HG02943 (cell line): ENCODE results near the gene MS4A18.
"Not testable (repeated sequence)": the region's sequence is repeated elsewhere in the genome, so short reads cannot be mapped to it uniquely, and the experiment has no call there.

Experiments used
- ATAC-seq: cut with Tn5 transposase; IDR thresholded peaks from one replicate; pipeline ENCODE4 v1.9.1; 2021; ENCODE audit warnings: mild to moderate bottlenecking, low read depth, moderate library complexity; ENCODE audit not compliant: unreplicated experiment

MS4A18 gene

DNA sequence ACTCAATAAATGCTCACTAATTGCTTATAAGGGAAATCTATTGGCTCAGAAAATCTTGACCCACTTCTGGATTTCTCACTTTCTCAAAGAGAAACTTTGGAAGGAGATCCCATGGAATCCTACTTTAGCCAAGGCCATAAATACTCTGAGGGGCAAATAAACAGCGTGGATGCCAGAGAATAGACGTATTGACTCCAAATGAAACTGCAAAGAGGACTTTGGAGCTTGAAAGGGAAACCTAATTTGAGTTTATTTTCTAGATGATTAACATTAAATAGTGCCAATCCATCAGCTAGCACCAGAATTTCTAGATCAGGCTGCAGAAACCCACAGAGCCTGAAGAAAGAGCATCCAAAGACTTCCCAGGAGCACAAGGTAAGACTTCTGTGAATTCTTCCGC lies at the start of gene MS4A18:
Gene MS4A18 (plus strand): TSS at position 301 of the 400 bp plus-strand sequence.
- ATAC-seq, result no peak

DNA sequence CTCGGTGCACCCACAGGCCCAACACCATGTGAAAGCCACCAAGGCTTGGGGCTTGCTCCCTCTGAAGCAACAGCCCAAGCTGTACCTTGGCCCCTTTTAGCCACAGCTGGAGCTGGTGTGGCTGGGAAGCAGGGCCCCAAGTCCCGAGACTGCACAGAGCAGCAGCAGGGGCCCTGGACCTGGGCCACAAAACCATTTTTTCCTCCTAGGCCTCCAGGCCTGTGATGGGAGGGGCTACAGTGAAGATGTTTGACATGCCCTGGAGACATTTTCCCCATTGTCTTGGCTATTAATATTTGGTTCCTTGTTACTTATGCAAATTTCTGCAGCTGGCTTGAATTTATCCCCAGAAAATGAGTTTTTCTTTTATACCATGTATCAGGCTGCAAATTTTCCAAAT lies 46.3 kb upstream of the MS4A18 start:
- ATAC-seq, result not testable (repeated sequence)

DNA sequence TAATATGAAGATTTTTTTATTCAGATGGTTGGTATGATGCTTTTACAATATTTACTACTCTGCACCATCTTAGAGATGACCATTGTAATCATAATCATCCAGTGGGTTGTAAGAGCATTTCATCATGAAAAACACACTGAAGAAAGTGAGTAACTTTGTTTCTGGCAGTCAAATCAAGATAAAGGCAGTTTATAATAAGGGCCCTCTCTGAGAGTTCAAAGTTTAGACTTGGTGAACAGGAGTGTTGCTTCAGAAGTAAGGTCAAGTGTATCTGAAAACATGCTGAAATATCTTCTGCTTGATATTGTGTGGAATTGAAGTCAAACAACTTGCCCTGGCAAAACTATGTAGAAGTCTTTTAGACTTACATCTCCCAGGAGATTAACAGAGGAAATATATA lies 44.6 kb upstream of the MS4A18 start:
- no peak for ATAC-seq

DNA sequence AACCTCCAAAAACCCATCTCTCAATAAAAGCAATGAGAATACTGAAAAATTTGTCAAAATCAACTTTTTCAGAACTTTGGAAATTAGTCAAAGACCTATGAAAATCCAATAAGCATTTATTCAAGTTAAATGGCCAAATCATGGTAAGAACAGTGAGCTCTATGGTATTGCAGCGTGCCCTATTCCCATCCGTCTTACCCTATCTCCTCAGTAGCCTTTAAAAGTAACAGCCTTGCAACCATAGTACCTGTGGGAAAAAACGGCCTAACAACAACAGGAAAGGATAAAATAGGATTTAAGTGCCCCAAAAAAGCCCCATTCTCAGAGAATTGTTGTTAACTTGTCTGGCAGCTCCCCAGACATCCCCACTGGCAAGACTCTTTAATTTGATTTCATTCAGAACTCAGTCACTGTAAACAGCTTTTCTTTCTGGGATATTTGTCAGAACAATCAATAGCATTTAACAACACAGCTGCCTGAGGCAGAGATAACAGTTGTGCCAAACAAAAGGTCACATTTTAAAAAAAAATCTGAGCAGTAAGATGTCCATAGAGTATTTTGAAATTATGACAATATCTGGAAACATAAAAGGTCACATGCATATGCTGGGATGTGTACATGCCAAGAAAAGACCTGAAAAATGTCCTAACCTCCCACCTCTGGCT lies 43.9 kb upstream of the MS4A18 start:
- ATAC-seq, result no peak

DNA sequence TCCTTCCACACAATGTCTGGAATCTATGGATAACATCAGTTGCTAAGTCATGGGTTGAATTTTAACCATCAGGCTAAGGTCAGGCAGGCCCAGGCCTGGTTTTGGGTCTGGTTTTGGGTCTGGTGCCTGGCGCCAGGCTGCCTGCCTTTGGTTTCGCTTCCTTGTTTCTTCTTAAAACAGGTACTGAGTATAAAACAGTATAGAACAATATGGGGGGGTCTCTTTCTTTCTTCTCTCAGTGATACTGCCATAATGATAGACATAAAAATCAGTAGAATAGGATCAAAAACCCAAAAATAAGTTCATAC lies 40.0 kb upstream of the MS4A18 start:
- not testable (repeated sequence) for ATAC-seq

DNA sequence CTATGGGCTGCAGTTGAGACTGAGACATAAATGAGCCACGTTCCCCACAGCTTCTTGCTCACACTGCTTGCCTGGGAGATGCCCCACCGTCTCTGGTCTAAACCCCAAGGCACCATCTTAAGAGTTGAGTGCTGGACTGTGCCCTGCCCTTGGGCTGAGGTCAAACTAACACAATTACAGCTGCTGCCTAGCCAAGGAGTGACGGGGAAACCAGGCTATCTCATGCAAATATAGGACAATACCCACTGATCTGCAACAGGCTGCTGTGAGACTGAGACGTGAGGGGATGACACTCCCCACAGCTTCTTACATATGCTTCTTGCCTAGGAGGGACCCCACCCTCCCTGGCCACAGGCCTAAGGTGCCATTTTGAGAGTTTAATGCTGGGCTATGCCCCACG lies 32.9 kb upstream of the MS4A18 start:
- ATAC-seq, result no peak

DNA sequence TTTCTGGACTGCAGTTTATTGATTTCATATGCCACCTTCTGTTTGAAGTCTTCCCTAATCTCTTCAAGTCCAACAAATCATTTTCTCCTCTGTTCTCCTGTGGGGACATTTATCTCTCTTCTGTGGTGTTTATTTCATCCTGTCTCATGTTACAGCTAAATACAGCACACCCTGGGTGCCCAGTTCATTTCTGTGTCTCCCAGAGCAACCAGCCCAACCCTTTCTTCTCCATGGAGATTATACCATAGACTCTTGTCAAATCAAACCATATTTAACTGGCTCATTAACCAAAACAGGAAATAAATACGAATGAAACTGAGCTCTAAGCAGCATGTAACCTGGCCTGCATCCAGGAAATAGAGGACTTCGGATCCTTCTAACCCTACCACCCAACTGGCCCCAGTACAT lies 25.2 kb upstream of the MS4A18 start, which contains the start of gene MS4A8:
Gene MS4A8 (plus strand): TSS at position 329 of the 408 bp plus-strand sequence. CDS start 1,249 bp downstream, outside the sequence.
- ATAC-seq, result no peak

DNA sequence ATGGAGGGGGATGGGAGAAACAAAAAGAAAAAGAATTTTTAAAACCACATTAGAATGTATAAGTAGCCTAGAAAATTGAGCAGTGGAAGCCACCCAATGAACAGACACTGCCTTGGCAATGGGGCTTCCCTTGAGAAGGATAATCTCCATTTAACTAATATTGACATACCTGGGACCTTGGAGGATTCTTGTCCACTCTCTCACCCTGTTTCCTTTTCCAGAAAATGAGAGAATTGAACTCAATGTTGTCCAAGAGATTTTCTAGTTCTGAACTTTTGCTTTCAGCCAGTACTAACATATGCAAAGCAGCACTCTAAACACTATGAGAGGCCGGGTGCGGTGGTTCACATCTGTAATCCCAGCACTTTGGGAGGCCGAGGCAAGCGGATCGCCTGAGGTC lies 24.6 kb upstream of the MS4A18 start:
- ATAC-seq, result no peak

DNA sequence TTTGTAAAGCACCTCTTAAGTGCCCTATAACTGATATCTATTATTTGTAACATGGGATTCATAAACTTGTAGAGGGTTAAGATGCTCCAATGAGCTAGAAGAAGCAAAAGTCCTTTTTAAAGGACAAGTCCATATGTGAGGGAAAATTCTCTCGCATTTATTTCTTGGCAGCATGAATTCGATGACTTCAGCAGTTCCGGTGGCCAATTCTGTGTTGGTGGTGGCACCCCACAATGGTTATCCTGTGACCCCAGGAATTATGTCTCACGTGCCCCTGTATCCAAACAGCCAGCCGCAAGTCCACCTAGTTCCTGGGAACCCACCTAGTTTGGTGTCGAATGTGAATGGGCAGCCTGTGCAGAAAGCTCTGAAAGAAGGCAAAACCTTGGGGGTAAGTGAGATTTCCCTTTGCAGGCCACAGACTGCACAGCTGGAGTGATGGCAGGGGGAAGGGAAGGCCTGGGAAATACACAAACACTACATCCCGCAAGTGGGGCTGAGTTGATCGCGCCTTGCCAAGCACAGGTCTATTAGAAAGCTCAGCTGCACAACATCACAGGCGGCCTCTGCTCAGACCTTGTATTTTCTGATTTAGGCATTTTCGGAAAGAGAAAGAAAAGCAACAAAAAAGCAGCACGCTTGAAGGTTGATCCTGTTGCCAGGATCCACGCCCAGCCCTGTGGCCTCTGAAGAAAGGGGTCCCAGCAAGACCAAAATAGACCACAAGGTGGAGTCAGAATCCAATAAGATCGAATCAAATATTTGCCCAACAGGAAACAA lies 23.6 kb upstream of the MS4A18 start:
- ATAC-seq, result no peak

DNA sequence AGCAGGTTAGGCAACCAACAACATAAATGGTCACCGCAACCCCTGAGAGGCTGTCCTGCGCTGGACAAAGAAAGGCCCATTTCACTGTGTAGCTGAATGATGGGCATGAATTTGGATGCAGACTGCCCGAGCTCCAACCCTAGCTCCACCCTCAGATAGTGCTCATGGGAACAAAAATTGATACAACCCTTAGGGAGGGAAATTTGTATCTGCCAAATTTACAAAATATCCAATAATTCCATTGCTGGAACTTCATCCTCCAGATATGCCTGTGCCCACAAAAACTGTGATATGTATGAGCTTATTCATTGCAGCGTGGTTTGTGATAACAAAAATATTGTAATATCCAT lies 23.1 kb upstream of the MS4A18 start:
- no peak for ATAC-seq

DNA sequence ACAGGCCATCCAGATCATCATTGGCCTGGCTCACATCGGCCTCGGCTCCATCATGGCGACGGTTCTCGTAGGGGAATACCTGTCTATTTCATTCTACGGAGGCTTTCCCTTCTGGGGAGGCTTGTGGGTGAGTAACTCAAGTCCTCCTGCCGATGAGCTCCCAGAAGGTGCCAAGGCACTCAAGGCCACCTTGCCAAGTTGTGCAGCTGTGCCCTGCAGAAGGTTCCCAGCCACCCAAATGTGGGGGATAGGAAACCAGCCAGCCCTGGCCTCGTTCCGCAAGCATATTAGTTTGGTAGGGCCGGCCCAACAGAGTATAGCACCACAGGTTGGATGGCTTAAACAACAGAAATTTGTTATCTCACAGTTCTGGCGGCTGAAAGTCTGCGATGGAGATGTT lies 21.1 kb upstream of the MS4A18 start:
- no peak for ATAC-seq

DNA sequence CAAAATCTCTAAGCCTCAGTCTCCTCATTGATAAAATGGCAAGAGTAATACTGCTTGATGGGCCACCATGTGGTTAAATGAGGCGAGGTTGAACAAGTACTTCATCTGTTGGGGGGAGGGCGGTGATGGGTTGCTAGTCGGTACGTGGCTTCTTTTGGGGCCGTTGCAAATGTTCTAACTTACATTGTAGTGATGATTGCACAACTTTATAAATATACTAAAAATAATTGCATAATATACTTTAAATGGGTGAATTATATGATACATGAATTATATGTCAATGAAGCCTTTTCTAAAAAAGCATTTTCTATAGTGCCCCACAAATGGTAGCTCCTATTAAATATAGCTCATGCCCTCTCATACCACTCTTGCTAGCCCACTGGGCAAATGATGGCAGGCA lies 18.6 kb upstream of the MS4A18 start:
- ATAC-seq, result no peak

DNA sequence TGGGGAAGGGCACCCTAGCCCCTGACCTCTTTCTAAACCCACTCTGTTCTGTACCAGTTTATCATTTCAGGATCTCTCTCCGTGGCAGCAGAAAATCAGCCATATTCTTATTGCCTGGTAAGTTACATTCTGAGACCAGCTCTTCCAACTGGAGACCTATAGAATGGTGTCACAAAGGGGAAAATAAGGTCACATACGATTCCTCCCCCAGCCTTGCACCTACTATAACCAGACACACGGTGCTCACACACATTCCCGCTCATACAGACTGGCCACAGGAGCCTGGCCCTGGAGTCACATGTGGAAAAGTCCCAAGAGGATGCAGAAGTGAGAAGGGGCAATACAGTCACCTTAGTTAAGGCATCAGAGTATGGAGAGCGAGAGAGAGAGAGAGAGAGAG lies 17.6 kb upstream of the MS4A18 start:
- ATAC-seq, result no peak

DNA sequence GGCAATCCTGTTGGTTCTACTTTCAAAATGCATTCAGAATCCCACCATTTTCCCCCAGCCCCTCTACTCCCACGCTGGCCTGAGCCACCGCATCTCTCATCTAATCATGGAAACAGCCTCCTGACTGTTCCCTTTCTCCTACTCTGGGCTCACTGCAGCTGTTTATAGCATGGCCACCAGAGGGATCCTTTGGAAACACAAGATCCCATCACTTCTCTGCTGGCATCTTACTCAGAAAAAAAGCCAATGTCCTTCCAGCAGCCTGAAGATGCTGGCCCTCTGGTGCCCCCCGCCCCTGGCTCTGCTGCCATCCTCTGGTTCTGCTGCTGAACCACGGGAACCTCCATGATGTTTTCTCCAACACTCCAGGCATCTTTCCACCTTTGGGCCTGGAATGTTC lies 14.0 kb upstream of the MS4A18 start:
- ATAC-seq, result no peak

DNA sequence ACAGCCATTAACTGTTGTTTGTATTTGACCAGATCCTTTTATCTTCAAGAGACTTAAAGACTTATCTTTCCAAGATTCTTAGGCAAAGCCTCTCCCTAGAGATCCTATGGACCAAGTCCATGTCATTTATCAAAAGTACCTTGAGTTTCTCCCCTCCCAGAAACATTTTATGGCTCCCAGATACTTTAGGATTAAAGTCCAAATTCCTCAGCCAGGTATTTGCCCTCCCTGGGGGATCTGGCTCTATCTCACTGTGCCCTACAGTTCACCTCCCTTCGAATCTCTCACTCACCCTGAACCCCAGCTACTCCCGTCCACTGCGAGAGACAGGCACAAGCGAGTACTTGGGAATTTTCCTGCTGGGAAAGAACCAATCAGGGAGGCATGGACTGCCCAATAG lies 13.2 kb upstream of the MS4A18 start:
- no peak for ATAC-seq

DNA sequence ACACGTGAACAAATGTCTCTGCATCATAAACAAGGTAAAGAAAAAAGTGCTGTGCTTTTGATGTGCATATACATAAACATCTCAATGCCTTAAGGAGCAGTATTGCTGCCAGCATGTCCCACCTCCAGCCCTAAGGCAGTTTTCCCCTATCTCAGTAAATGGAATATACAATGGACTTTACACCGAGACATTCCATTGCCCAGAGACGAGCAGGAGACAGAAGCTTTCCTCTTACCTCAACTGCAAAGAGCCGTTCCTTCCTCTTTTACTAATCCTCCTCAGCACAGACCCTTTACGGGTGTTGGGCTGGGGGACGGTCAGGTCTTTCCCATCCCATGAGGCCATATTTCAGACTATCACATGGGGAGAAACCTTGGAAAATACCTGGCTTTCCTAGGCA lies 11.1 kb upstream of the MS4A18 start:
- ATAC-seq, result not testable (repeated sequence)

DNA sequence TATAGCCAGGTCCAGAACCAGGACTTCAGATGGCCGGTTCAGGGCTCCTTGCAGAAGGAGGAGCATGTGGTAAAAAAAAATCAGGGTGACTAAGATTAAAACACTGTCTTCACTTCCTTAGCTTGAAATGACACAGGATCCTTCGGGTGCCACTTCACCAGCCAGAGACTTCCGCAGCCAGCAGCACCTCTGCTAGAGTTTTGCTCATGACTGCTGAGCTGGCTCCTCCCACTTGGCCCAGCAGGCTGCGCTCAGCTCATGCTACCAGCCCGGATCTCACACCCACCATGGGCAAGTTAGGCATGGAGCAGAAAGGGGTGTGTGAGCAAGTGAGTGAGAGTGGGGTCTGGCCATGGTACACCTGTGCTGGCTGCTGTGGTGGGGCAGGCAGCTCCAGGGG lies 6.6 kb upstream of the MS4A18 start:
- ATAC-seq, result no peak

DNA sequence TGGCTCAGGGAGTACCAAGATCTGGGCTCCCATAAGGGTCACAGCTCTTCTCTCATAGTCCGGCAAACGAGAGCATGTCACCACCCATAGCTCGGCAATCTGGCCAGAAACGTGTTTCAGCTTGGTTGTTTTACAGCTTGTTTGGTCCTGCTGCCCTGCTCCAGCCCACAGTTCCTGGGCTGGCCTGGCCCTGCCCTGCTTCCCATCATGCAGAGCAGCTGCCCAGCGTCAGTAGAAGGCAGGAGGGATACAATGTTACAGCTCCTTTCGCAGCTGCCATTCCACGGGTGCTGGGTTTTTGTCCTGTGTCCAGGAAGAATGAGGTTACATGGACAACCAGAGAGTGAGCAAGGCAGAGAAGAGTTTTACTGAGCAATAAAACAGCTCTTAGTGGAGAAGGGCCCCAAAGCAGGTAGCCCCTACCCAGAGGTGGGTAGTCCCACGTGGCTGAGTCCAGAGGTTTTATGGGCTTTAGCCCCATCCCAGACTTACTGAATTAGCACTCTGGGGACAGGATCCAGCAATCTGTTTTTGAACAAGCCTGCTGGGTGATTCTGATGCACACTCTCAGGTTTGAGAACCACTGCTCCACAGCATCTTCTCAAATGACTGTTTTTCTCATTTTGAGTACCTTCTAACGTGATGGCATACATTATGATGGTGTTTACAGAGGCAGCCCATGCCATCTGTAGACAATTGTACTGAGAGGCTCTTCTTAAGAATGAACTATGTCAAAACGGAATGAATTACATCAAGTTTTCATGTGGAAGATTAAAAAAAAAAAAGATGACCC lies 5.8 kb upstream of the MS4A18 start:
- ATAC-seq, result no peak

DNA sequence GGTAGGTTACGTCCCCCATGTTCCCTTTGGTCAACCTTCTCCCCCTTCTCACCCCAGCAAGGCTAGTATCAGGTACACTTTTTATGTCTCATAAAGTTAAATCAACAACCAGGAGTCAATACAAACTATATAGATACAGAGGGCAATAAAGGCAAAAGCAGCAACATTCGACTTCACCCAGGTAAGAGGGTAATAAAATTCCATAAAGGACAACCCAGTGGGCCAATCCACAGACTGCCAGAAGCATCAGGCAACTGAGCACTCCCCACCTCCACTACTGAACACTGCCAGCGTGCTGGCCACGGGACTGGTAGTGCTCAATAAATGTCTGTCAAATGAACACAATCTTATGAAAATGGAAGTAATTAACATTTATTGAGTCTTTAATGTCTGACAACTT lies 5.1 kb upstream of the MS4A18 start:
- no peak for ATAC-seq

DNA sequence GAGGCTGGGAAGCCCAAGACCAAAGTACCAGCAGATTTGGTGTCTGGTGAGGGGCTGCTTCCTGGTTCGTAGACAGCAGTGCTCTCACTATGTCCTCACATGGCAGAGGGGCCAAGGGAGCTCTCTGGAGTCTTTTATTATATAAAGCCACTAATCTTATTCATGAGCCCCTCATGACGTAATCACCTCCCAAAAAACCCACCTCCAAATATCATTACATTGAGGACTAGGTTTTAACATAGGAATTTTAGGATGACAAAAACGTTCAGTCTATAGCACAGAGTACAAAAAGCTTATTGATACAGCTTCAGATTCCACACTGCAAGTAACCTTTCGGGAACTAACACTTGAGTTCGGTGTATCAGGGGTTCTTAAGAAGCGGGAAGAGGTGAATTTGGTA lies 4.1 kb upstream of the MS4A18 start:
- no peak for ATAC-seq

DNA sequence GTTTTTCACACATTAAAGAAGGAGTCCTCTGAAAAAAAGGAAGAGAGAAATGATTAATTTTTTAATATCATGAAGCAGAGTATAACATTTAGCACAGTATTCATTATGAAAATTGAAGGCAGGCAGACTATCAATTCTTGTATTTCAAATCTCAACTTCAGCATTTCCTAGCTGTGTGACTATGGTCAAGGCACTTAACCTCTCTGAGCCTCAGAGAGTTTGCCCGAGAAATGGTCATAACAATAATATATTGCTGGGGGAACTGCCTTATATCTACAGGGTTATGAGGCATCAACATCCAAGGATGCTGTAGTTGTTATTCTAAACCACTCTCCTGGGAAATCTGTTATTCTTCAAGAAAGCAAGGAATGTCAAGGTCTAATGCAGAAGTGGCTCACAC lies 1.1 kb downstream of the MS4A18 start:
- no peak for ATAC-seq

DNA sequence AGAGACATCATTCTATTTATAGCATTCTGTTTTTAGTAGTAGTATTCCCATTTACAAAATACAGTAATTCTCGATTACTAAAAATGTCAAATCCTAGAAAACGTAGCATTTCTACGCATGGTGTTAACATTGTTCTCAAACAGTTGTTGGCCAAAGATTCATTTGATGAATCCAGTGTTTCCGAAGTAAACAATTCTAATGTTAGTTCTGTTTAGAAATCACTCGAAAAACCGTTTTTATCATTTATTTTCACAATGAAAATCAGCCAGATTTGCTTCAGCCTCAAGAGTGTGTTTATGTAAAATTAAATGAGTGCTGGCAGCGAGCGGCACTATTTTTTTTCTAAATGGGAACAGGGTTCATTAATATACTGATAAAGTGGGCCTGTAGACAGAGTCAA lies 7.1 kb downstream of the MS4A18 start:
- no peak for ATAC-seq
